Raji (cell line): ENCODE results near the gene ABCA7.

ENCODE experiments used
- POLR2A ChIP-seq: IDR thresholded peaks from 2 replicates; pipeline ENCODE4 v1.6.1; 2011; ENCODE audit warnings: low read depth, low read length, control low read depth; ENCODE audit not compliant: insufficient read depth

Gene ABCA7

DNA sequence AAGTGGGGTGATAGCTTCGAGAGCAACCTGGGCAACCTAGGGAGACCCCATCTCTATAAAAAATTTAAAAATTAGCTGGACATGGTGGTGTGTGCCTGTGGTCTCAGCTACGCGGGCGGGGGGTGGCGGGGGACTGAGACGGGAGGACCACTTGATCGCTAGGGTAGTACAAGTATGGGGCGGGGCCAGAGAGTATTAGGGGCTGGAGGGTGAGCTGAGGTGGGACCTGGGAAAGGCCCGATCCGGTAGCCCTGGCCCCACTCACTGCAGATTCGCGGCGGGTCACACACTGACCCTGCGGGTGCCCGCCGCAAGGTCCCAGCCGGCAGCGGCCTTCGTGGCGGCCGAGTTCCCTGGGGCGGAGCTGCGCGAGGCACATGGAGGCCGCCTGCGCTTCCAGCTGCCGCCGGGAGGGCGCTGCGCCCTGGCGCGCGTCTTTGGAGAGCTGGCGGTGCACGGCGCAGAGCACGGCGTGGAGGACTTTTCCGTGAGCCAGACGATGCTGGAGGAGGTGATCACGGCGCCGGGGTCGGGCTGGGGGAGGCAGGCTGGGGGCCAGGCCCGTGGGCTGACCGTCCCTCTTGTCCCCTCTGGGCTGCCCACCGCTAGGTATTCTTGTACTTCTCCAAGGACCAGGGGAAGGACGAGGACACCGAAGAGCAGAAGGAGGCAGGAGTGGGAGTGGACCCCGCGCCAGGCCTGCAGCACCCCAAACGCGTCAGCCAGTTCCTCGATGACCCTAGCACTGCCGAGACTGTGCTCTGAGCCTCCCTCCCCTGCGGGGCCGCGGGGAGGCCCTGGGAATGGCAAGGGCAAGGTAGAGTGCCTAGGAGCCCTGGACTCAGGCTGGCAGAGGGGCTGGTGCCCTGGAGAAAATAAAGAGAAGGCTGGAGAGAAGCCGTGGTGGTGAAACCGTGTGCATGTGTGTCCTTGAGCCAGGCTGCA, 25.0 kb downstream of the ABCA7 start:
- TF ChIP-seq POLR2A = no peak

DNA sequence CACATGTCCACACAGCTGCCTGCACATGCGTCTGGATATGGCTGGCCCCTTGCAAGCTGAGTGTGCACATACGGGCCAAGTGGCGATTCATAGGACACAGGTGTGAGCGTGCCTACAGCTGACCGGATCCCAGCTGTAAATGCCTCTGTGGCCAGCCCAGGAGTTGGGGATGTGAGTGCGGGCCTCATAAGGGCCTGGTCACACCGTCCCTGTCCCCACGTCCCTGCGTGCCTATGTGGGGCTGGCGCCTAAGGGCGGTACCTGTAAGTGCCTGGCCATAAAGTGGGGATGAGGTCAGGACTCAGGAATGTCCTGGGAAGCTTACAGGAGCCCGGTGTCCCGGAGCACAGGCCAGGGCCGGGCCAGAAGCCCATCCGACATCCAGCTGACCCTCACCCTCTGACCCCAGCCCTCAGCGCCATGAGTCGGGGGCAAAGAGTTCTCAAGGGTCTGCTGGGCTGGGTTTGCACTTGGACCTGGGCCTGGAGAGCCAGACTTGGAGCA, 25.8 kb downstream of the ABCA7 start:
- no peak for TF ChIP-seq POLR2A

DNA sequence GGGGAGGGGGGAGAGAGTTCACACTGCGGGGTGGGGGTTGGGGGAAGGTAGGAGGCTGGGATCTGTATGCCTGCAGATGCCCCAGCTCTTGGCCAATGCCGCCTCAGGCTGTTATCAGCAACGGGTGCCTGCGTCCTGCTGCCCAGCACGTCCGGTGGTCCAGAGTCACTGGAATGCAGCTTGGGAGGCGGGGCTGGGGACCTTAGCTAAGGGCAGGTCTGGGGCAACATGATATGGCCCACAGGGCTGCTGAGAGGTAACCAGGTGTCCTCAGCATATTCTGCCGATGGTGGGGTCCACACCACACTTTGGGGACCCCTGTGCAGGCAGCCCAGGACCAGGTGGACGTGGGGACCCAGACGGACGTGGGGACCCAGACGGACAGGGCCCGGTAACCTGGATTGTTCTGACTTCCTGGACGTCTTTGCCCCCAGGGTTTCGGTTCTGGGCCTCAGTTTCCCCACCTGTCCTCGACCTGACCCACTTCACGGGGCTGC, 26.4 kb downstream of the ABCA7 start:
- TF ChIP-seq POLR2A = no peak

DNA sequence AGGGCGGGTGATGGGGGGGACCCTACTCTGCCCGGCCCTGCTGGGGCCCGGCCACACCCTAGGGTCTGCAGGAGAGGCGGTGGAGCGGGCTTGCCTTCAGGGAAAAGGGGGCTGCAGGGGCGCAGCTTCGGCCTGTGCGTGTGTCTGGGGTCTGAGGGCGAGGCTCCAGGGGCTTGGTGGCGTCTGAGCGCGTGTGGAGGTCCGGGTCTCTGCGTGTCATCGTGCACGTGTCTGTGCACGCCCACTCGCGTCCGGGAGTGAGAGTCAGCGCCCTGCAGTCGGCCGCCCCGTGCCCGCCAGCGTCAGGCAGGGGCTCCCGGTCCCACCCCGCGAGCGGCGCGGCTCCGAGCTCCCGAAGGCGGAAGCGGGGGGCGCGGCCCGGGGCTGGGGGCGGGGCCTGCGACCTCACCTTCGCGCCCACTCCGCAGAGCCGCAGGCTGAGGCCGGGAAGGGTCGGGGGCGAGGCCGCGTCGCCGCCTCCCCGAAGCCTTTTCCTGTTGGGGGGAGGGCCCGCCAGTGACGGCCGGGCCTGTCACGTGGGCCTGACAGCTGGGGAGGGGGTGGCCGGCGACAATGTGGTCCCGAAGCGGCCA, 26.9 kb downstream of the ABCA7 start, which contains the start of gene ARHGAP45:
Gene ARHGAP45, plus strand, starts transcription at position 420 of the 593 bp plus-strand sequence. CDS start 239 bp downstream, outside the sequence.
- TF ChIP-seq POLR2A = peak; percentile 70

DNA sequence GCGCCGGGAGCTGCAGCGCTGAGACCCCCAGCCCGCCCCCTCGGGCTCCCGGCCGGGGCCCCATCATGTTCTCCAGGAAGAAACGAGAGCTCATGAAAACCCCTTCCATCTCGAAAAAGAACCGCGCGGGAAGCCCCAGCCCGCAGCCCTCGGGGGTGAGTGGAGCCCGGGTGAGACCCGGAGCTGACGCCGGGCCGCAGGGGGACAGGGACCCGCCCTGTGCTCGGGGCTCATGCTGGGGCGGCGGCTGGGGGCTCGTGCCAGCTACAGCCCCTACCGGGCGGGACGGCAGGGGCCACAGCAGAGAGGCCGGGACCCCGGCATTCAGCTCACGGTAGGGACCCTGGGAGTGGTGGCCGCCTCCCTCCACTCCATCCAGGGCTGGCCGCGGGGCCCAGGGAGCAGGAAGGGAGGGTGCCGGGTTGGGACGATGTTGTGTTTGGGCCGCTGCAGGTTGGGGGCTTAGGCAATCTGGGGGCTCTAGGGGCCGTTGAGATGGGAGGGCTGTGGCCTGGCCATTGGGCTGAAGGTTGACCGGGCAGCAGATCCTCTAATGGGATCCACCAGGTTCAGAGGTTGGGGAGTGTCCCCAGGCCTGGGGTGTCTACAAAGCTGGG, 27.5 kb downstream of the ABCA7 start:
- no peak for TF ChIP-seq POLR2A

DNA sequence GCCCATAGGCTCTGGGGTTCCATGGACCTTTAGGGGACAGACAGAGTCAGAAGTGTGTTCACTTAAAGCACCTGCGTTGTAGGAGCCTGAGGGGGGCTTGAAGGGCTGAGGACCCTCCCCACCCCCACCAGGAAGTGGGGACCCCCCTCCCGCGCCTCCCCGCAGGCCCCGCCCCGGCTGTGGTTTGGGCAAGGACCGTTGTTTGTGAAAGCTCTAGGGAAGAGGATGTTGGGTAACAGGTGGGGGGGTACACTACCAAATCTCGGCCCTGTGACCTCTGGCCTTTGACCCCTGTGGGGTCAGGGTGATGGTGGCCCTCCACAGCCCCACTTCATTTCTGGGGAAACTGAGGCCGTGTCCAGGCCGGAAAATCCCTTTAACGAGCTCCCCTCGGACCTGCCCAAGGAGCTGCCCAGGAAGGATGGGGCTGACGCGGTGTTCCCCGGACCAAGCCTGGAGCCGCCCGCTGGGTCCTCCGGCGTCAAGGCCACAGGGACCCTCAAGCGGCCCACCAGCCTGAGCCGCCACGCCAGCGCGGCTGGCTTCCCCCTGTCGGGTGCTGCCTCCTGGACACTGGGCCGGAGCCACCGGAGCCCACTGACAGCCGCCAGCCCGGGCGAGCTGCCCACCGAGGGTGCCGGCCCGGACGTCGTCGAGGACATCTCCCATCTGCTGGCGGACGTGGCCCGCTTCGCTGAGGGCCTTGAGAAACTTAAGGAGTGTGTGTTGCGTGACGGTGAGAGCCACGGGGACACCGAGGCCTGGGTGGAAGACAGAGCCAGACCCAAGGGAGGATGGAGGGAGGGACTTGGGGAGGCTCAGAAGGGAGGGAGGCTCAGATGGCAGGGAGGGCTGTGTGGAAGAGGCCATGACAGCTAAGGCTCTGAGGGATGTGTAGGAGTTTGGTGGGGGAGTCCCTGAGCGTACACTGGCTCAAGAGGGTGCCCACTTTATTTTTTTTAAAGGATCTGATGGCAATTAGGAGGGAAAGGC, 28.4 kb downstream of the ABCA7 start:
- TF ChIP-seq POLR2A = no peak

DNA sequence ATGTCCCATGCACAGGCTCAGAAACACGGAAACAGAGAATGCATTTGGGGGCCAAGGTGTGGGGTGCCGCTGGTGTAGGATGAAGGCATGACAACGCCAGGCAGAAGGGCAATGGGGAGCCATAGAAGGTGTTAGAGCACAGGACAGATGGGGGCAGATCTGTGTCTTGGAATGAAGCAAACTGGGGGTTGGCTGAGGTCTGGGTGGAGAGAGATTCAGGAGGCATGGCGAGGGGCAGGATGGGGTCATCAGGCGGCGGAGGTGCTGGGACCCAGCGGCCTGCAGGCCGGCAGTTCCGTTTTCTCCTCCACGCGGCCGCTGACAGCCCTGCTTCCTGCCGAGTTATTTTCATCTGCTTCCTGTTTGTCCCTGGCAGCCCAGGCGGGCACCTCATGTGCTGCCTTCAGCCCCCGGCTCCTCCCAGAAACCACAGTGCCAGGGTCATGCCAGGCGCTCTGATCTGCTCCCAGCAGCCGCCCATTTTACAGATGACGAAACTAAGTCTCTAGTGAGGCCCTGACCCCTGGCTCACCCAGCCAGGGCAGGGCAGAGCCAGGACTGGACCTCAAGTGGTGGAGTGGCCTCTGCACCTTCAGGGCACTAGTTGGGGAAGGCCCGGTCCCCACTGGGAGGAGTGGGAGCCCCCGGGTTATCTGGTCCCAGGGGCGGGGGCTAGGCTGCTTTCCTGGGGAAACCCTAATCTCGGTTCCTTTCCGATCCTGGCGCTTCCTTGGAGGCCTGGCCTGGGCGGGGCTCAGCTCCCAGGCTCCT, 29.3 kb downstream of the ABCA7 start:
- peak; percentile 84 for TF ChIP-seq POLR2A

- no peak for TF ChIP-seq POLR2A
Observed at GRCh38 chr19:1070576-1070930, 30.6 kb downstream of the ABCA7 start.

DNA sequence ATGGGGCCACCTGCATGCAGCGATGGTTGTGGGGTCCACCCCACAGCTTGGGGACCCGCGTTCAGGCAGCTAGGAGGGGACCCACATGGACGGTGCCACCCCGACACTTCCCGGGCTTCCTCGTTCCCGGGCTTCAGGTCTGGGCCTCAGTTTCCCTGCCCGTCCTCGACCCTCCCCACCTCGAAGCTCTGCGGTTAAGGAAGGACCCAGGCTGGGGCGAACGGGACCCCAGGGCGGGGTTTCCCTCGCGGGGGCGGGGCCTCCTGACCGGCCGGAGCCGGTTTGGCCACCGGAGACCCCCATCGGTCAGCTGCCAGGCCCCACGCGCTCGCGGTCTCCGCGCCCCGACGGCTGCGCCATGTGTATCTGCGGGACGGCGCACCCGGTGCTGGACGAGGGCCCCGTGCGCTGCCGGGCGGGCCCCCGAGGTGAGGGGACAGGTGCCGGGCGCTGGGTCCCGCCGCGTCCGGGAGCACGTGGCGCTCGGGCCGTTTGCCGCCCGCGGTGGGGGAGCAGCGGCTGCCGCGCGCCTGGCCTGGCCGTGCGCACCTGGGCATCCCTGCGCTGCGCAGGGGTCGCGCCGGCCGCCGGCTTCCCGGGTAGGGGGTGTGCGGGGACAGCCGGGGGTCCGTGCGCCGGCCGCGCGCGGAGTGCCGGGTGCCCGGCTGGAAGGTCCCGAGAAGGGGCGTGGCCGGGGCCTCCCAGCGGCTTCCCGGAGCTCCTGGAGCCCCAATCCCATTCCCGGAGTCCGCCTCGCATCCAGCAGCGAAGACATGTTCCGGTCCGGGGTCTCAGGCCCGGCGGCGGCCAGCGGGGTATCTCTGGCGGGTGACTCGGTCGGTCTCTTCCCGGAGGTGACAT, 31.3 kb downstream of the ABCA7 start:
- TF ChIP-seq POLR2A = no peak

GRCh38 chr19:1072371-1073015, 32.6 kb downstream of the ABCA7 start:
- no peak for TF ChIP-seq POLR2A

DNA sequence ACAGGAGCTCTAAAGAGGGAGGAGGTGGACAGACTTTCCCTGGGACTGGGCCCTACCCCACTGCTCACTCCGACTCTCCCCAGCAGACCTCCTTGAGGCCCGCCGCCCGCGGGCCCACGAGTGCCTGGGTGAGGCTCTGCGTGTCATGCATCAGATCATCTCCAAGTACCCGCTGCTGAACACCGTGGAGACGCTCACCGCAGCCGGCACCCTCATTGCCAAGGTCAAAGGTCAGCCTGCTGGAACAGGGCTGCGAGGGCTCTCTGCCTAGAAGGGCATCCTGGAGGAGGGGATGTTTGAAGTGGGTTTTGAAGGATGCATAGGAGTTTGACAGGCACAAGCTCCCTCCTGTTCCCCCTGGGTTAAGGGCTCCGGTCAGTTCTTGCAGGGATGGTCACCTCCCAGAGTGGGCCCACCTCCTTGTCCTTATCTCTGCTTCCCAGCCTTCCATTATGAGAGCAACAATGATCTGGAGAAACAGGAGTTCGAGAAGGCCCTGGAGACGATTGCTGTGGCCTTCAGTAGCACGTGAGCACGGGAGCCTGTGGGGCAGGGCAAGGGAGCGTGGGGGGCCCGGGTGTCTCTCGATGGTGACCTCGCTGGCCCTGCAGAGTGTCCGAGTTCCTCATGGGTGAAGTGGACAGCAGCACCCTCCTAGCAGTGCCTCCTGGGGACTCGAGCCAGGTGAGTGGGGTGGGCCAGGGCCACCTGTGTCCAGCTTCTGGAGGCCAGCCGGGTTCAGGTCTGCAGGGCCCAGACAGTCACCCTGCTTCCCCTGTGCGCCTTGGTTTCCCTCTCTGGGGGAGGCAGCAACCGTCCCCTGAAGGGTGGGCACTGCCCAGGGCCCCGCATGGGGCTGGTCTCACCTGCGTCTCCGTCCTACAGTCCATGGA, 33.4 kb downstream of the ABCA7 start:
- TF ChIP-seq POLR2A = no peak
